H9 (cell line): ENCODE data around the gene RBM15. TPM values are rescaled to one million over a fixed set of nuclear protein-coding genes. Genes with fewer than 3 reads are reported as not detected.

ENCODE experiments used
- DNase-seq: peaks from one replicate; pipeline ENCODE4 v3.0.0-alpha.2; 2017
- H2AFZ ChIP-seq: one replicate; pipeline ENCODE4 v1.6.1; 2013; ENCODE audit warnings: mild to moderate bottlenecking, low read length, control low read depth, moderate library complexity
- H2AK5ac ChIP-seq: 2 replicates; pipeline ENCODE4 v1.6.1; 2013; ENCODE audit warnings: low read length, control low read depth, mixed read lengths; ENCODE audit not compliant: insufficient read length
- H2BK120ac ChIP-seq: one replicate; pipeline ENCODE4 v1.6.1; 2013; ENCODE audit warnings: low read depth, mild to moderate bottlenecking, low read length, control low read depth, inconsistent platforms; ENCODE audit not compliant: poor library complexity, severe bottlenecking
- H2BK12ac ChIP-seq: 2 replicates; pipeline ENCODE4 v1.6.1; 2013; ENCODE audit warnings: low read length, control low read depth, mixed read lengths, low read depth; ENCODE audit not compliant: insufficient read length
- H2BK15ac ChIP-seq: 2 replicates; pipeline ENCODE4 v1.6.1; 2013; ENCODE audit warnings: low read depth, low read length, control low read depth
- H2BK20ac ChIP-seq: one replicate; pipeline ENCODE4 v1.6.1; 2013; ENCODE audit warnings: low read depth, mild to moderate bottlenecking, low read length, control low read depth, inconsistent platforms; ENCODE audit not compliant: poor library complexity, severe bottlenecking
- H2BK5ac ChIP-seq: 2 replicates; pipeline ENCODE4 v1.6.1; 2013; ENCODE audit warnings: low read length, control low read depth, mixed read lengths; ENCODE audit not compliant: insufficient read length
- H3K14ac ChIP-seq: 2 replicates; pipeline ENCODE4 v1.6.1; 2013; ENCODE audit warnings: low read length, control low read depth; ENCODE audit not compliant: insufficient read depth
- H3K18ac ChIP-seq: 2 replicates; pipeline ENCODE4 v1.6.1; 2013; ENCODE audit warnings: low read depth, mild to moderate bottlenecking, mixed read lengths, low read length, control low read depth; ENCODE audit not compliant: insufficient read length
- H3K23ac ChIP-seq: 2 replicates; pipeline ENCODE4 v1.6.1; 2013; ENCODE audit warnings: low read length, control low read depth, mixed read lengths, low read depth; ENCODE audit not compliant: insufficient read length
- H3K23me2 ChIP-seq: 2 replicates; pipeline ENCODE4 v1.6.1; 2013; ENCODE audit warnings: low read depth, mild to moderate bottlenecking, mixed read lengths, low read length, control low read depth; ENCODE audit not compliant: insufficient read length, poor library complexity, severe bottlenecking
- H3K27ac ChIP-seq: 2 replicates; pipeline ENCODE4 v1.5.1; 2013; ENCODE audit warnings: low read length, control low read depth, mixed read lengths, low read depth; ENCODE audit not compliant: insufficient read length
- H3K27me3 ChIP-seq: 2 replicates; pipeline ENCODE4 v1.6.1; 2013; ENCODE audit warnings: low read length, control low read depth, inconsistent platforms; ENCODE audit not compliant: insufficient read depth
- H3K4ac ChIP-seq: 2 replicates; pipeline ENCODE4 v1.6.1; 2013; ENCODE audit warnings: low read depth, mild to moderate bottlenecking, control low read depth, inconsistent platforms, low read length, moderate library complexity
- H3K4me1 ChIP-seq: 2 replicates; pipeline ENCODE4 v1.6.1; 2013; ENCODE audit warnings: low read length, control low read depth, inconsistent platforms; ENCODE audit not compliant: insufficient read depth
- H3K4me2 ChIP-seq: 2 replicates; pipeline ENCODE4 v1.6.1; 2013; ENCODE audit warnings: low read length, control low read depth, mixed read lengths; ENCODE audit not compliant: insufficient read length, insufficient read depth
- H3K56ac ChIP-seq: 2 replicates; pipeline ENCODE4 v1.6.1; 2013; ENCODE audit warnings: low read depth, mild to moderate bottlenecking, mixed read lengths, low read length, control low read depth; ENCODE audit not compliant: insufficient read length
- H3K79me1 ChIP-seq: 2 replicates; pipeline ENCODE4 v1.6.1; 2013; ENCODE audit warnings: low read depth, mild to moderate bottlenecking, moderate library complexity, low read length, control low read depth, inconsistent platforms; ENCODE audit not compliant: insufficient read depth, poor library complexity, severe bottlenecking
- H3K79me2 ChIP-seq: 2 replicates; pipeline ENCODE4 v1.6.1; 2013; ENCODE audit warnings: low read length, control low read depth, inconsistent platforms; ENCODE audit not compliant: insufficient read depth
- H3K9ac ChIP-seq: 2 replicates; pipeline ENCODE4 v1.6.1; 2013; ENCODE audit warnings: low read length, control low read depth, mixed read lengths; ENCODE audit not compliant: insufficient read length; ENCODE audit errors: extremely low read depth
- H3K9me3 ChIP-seq: one replicate; pipeline ENCODE4 v1.6.1; 2013; ENCODE audit warnings: low read depth, low read length, inconsistent platforms; ENCODE audit not compliant: control insufficient read depth
- H3T11ph ChIP-seq: one replicate; pipeline ENCODE4 v1.6.1; 2013; ENCODE audit warnings: mild to moderate bottlenecking, low read length, control low read depth, inconsistent platforms
- H4K20me1 ChIP-seq: one replicate; pipeline ENCODE4 v1.6.1; 2013; ENCODE audit not compliant: control insufficient read depth, insufficient read length, insufficient read depth
- H4K5ac ChIP-seq: 2 replicates; pipeline ENCODE4 v1.6.1; 2013; ENCODE audit warnings: low read depth, mild to moderate bottlenecking, mixed read lengths, low read length, control low read depth; ENCODE audit not compliant: insufficient read length
- H4K8ac ChIP-seq: replicated peaks from 2 replicates; pipeline ENCODE4 v1.6.1; 2013; ENCODE audit warnings: low read length, control low read depth, mixed read lengths, low read depth; ENCODE audit not compliant: insufficient read length
- H4K91ac ChIP-seq: 2 replicates; pipeline ENCODE4 v1.6.1; 2013; ENCODE audit warnings: low read depth, mild to moderate bottlenecking, moderate library complexity, mixed read lengths, low read length, control low read depth; ENCODE audit not compliant: insufficient read length
- H3K27ac Mint-ChIP-seq, 3 experiments: 2 replicates in 2 of 3; 3 replicates in 1 of 3; pipeline ENCODE4 v1.8.0; 2020 to 2021; ENCODE audit warnings: mixed read lengths in 3 of 3, mild to moderate bottlenecking in 1 of 3, moderate library complexity in 1 of 3
- H3K27me3 Mint-ChIP-seq: 2 replicates; pipeline ENCODE4 v1.8.0; 2021; ENCODE audit warnings: low read depth, mild to moderate bottlenecking, moderate library complexity, mixed read lengths
- H3K36me3 Mint-ChIP-seq, 3 experiments: 2 replicates in 2 of 3; 3 replicates in 1 of 3; pipeline ENCODE4 v1.8.0; 2020 to 2021; ENCODE audit warnings: low read depth in 3 of 3, mixed read lengths in 3 of 3; ENCODE audit not compliant: insufficient read depth in 1 of 3
- H3K4me1 Mint-ChIP-seq, 2 experiments: 2 replicates each; pipeline ENCODE4 v1.8.0; 2020; ENCODE audit warnings: mixed read lengths in 2 of 2
- H3K4me3 Mint-ChIP-seq, 2 experiments: 2 replicates in 1 of 2; 3 replicates in 1 of 2; pipeline ENCODE4 v1.8.0; 2020 to 2021; ENCODE audit warnings: mild to moderate bottlenecking in 2 of 2, mixed read lengths in 2 of 2, moderate library complexity in 1 of 2
- H3K9me3 Mint-ChIP-seq, 2 experiments: 2 replicates in 1 of 2; 3 replicates in 1 of 2; pipeline ENCODE4 v1.8.0; 2020; ENCODE audit warnings: mild to moderate bottlenecking in 2 of 2, mixed read lengths in 2 of 2, moderate library complexity in 1 of 2
- CTCF ChIP-seq: fragments of 200-600 bp; sonication (generic); conservative IDR thresholded peaks from 3 replicates; pipeline ENCODE4 v1.8.0; 2021; ENCODE audit warnings: antibody characterized with exemption, mild to moderate bottlenecking
- WGBS: extraction: QIAGEN DNeasy Blood & Tissue Kit; methylation state at CpG from one replicate; pipeline ENCODE4 v1.1.7; 2013; ENCODE audit warnings: missing lambda C conversion rate, low lambda C conversion rate, mixed read lengths; ENCODE audit not compliant: insufficient read length; ENCODE audit errors: extremely low coverage; 5-methylcytosine and 5-hydroxymethylcytosine counted together
- total RNA-seq: library from RNA; stranded (reverse); gene quantifications from 2 replicates; pipeline ENCODE4 v1.2.1, GENCODE V29; 2021

Gene RBM15
- total RNA-seq, 1 experiment from 2014 or later, result 62.0 TPM

- H3K4me1 Mint-ChIP-seq, result peaks cover under 1 to 3% of the 10 kb centered on the region in 2 experiments; a peak in 2 of 4 replicates
- Histone ChIP-seq H3K23me2 (no peaks in the 10 kb centered on the region), H4K5ac (no peak overlapping the region), H3K9me3 (no peaks in the 10 kb centered on the region), H3K9ac (no peak overlapping the region), H3K56ac (no peak overlapping the region), H3K18ac (no peak overlapping the region), H3K4ac (no peak overlapping the region), H3K23ac (no peak overlapping the region), H4K91ac (no peak overlapping the region), H3K27ac (no peak overlapping the region), H2BK12ac (no peak overlapping the region), H3K4me2 (no peak overlapping the region), H2BK20ac (no peak overlapping the region), H2AFZ (no peak overlapping the region), H4K8ac (no peak overlapping the region), H3K4me1 (no peaks in the 10 kb centered on the region), H3K14ac (no peak overlapping the region), H2AK5ac (no peak overlapping the region), H3K79me2 (no peaks in the 10 kb centered on the region), H3T11ph (no peak overlapping the region), H2BK120ac (no peak overlapping the region), H4K20me1 (no peaks in the 10 kb centered on the region), H3K79me1 (no peaks in the 10 kb centered on the region), H2BK5ac (no peak overlapping the region), H2BK15ac (no peak overlapping the region), H3K27me3 (no peaks in the 10 kb centered on the region)
- no peak overlapping the region for H3K4me3 Mint-ChIP-seq
- no peak for TF ChIP-seq CTCF
- no peaks in the 10 kb centered on the region for H3K9me3 Mint-ChIP-seq
- DNase-seq, result no peak
- peaks cover 0 to 2% (median 0%) of the 10 kb centered on the region in 3 experiments; a peak in 5 of 7 replicates for H3K36me3 Mint-ChIP-seq
- H3K27me3 Mint-ChIP-seq, result no peaks in the 10 kb centered on the region
- no CpG with 5 or more reads among the region's 19 CpGs for WGBS
- 0 out of 7 replicates have a peak overlapping the region, but pooled peaks of 1 of the 3 experiments have one; percentile 46 for H3K27ac Mint-ChIP-seq
These were observed 45.6 kb downstream of the RBM15 start for GRCh38 chr1:110384581-110385321.
